Superior temporal gyrus (tissue), 1 donor: ENCODE measurements around the gene ZNF641.
"Not testable (repeated sequence)": the region's sequence is repeated elsewhere in the genome, so short reads cannot be mapped to it uniquely, and the experiment has no call there.

Experiments used
- DNase-seq: peaks from one replicate; pipeline ENCODE4 v3.0.0-alpha.2; 2016; ENCODE audit errors: extremely low spot score

ZNF641 gene

DNA sequence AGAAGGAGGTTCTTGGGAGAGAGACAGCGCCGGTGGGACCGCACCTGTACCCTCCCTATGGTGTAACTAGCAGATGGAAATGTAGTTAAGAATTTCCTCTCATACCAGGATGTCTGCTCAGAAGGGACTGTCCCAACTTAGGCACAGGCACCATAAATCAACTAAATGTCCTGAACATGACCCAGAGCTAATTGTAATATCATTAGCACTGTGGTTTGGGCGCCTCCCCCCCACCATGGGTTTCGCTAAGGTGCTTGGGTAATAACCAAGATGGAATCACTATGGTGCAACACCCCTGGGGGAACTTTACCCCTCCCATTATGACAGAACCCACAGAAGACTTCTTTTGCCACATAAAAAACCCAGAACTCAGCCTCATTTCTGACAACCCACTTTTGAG is 15.9 kb downstream of the ZNF641 start:
- no peak for DNase-seq

- not testable (repeated sequence) for DNase-seq
Observed at GRCh38 chr12:48333680-48334079, 17.0 kb downstream of the ZNF641 start.

DNA sequence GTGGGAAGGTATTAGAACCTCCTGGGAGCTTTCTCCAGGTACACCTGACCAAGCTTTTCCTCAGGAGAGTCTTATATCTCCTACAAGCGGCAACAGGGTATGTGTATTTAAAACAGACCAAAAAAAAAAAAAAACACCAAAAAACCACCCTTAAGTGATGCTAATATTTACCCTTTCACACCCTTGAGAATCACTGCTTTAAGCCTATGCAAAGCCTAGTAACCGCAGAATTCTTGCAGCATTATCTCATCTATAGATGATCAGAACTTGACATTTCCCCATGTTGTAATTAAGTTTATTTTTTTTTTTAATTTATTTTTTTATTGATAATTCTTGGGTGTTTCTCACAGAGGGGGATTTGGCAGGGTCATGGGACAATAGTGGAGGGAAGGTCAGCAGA is 19.3 kb downstream of the ZNF641 start:
- no peak for DNase-seq

DNA sequence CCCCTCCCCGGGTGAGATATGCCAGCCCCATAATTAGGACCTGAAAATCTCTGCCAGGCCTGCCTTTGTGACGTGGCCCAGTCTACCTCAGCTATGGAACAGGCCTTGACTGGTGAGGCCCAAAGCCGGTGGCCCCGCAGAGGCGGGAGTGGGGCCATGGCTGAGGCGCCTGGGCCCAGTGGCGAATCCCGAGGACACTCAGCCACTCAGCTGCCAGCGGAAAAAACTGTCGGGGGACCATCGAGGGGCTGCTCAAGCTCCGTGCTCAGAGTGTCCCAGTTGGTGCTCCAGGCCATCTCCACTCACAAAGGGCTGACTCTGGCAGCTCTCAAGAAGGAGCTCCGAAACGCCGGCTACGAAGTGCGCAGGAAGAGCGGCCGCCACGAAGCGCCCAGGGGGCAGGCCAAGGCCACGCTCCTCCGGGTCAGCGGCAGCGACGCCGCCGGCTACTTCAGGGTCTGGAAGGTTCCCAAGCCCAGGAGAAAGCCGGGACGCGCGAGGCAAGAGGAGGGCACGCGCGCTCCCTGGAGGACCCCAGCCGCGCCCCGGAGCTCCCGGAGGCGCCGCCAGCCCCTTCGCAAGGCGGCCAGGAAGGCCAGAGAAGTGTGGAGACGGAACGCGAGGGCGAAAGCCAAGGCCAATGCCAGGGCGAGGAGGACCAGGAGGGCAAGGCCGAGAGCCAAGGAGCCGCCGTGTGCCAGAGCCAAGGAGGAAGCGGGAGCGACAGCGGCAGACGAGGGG is 21.4 kb downstream of the ZNF641 start:
- DNase-seq: no peak

DNA sequence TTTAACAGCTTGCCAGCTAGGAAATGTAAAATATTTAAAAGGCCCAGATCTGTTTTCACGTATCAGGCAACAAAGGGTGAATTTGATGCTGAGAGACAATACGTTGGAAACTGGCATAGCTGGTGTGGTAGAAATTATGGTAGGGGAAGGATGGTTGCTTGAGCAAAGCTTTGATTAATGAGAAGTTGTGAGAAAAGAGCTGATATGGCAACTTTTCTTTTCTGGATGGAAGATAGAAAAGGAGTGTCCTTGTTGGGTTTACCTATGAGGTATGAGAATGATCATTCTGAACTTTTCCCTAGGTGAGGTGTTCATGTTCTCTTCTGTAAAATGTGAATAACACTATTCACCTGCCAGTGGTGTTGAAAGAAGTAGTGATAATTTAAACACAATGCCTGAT is 34.2 kb downstream of the ZNF641 start:
- DNase-seq: no peak

- DNase-seq: no peak
Observed at GRCh38 chr12:48311313-48311712, 39.4 kb downstream of the ZNF641 start.

DNA sequence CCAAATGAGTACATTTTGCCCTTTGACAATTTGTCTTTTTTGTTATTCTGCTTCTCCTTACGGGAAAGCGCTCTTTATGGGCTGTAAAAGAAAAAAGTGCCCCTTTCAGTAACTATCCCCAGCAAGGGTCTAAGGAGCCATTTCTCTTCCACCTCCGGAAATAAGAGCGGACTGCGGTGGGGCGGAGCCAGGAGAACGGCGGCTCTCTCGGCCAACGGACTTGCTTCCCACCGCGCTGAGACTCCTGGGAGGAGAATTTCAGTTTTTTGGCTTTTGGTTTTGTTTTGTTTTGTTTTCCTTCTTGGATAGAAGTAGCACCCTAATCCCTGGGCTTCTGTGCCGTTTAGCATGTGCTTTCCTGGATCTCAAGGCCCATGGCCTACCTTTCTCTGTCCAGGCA is 43.5 kb downstream of the ZNF641 start:
- DNase-seq: no peak

DNA sequence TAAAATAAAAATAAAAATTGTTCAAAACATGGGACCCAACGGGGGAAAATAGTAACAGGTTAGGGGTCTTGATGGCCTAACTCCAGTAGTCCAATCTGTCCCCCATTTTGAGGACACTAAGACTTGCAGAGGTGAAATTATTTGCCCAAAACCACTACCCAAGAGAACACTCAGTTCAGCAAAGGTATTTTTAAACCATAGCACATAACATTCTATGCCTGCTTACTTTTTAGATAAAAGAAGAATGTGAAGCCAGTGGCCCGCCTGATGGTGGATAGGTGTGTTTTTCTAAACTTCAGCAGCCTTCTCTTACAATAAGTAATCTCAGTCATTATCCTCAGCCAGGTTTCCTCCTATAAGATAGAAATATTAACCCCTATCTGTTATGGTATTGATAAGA is 45.5 kb downstream of the ZNF641 start:
- no peak for DNase-seq

GRCh38 chr12:48302161-48302911 is 48.4 kb downstream of the ZNF641 start:
- no peak for DNase-seq

DNA sequence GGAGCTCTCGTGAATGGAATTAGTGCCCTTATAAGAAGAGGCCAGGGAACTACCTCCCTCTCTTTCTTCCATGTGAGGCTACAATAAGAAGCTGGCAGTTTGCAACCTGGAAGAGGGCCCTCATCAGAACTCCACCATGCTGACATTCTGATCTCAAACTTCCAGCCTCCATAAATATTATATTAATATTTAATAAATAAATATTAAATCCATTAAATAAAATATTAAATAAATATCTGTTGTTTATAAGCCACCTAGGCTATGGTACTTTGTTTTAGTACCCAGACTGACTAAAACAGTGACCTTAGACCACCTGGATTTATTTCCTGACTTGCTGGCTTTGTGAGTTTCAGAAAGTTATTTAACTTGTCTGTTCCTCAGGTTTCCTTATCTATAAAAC is 49.9 kb downstream of the ZNF641 start:
- no peak for DNase-seq

- peak; percentile 82 for DNase-seq
Observed at GRCh38 chr12:48296586-48297282, 54.0 kb downstream of the ZNF641 start.

- DNase-seq: no peak
Observed at GRCh38 chr12:48292040-48292439, 58.7 kb downstream of the ZNF641 start.

DNA sequence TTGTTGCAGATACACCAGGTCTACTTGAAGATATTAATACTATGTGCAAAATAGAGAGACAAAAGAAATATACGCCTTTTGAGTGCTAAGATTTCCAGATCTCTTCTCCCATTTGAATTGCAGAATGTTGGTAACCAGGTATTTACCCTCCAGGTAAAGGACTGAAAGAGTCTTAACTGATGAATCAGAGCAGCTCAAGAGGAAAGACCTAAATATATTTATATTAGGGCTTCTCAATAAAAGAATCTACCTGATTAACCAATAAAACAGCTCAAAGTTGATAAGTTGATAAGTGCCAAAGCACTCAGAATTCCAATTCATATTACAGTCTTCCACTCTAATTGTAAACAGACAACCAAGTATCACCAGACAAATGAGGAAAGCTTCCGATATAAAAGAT is 59.2 kb downstream of the ZNF641 start:
- no peak for DNase-seq

GRCh38 chr12:48288387-48289268 is 62.1 kb downstream of the ZNF641 start:
- DNase-seq: no peak
